NT2/D1 (cell line): ENCODE results near the gene RCCD1.

Experiments used
- SUZ12 ChIP-seq: IDR thresholded peaks from 2 replicates; pipeline ENCODE4 v1.6.1; 2011; ENCODE audit not compliant: insufficient read length, insufficient read depth; ENCODE audit errors: extremely low read depth
- YY1 ChIP-seq: IDR thresholded peaks from 2 replicates; pipeline ENCODE4 v1.6.1; 2011; ENCODE audit not compliant: insufficient read length, insufficient read depth
- ZNF274 ChIP-seq: IDR thresholded peaks from 2 replicates; pipeline ENCODE4 v1.6.1; 2011; ENCODE audit warnings: mild to moderate bottlenecking, low read depth, low read length

DNA sequence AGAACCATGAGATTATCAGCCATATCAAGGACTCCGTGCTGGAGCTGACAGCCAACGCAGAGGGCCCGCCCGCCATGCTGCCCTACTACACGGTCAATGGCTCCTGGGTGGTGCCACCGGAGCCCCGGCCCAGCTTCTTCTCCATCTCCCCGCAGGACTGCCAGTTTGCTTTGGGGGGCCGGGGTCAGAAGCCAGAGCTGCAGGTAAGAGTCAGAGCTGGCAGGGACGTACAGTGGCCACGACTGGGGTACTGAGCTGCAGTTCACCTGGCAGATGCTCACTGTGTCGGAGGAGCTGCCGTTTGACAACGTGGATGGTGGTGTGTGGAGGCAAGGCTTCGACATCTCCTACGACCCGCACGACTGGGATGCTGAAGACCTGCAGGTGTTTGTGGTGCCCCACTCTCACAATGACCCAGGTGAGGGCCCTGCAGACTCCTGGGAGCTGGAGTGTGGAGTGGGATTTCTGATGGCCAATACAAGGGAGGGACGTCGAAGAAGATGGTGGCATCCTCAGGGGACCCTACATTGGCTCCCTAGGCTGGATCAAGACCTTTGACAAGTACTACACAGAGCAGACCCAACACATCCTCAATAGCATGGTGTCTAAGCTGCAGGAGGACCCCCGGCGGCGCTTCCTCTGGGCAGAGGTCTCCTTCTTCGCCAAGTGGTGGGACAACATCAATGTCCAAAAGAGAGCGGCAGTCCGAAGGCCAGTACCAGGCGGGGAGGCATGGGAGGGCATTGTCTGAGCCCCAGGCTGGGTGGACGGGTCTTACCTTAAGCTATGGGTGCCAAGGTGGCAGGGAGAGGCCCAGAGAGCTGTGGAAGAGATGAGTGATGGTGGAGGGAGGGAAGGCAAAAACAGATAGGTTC lies 49.1 kb upstream of the RCCD1 start:
- TF ChIP-seq ZNF274 (no peak), SUZ12 (no peak), YY1 (no peak)
